Nephron progenitor cell (in vitro differentiated cells): ENCODE data around the gene ARHGEF37.
"Not testable (repeated sequence)": the region's sequence is repeated elsewhere in the genome, so short reads cannot be mapped to it uniquely, and the experiment has no call there.

Experiments
- DNase-seq: peaks from one replicate; pipeline ENCODE4 v3.0.0; 2021
- H3K27ac Mint-ChIP-seq: 2 replicates; pipeline ENCODE4 v1.8.0; 2021; ENCODE audit warnings: mild to moderate bottlenecking, moderate library complexity, mixed read lengths
- H3K27me3 Mint-ChIP-seq: 2 replicates; pipeline ENCODE4 v1.8.0; 2021; ENCODE audit warnings: mild to moderate bottlenecking, low read depth, mixed read lengths; ENCODE audit not compliant: poor library complexity
- H3K36me3 Mint-ChIP-seq: 2 replicates; pipeline ENCODE4 v1.8.0; 2021; ENCODE audit warnings: low read depth, mixed read lengths
- H3K4me1 Mint-ChIP-seq: 2 replicates; pipeline ENCODE4 v1.8.0; 2021; ENCODE audit warnings: mixed read lengths
- H3K4me3 Mint-ChIP-seq: 2 replicates; pipeline ENCODE4 v1.8.0; 2021; ENCODE audit warnings: mild to moderate bottlenecking, moderate library complexity, mixed read lengths
- H3K9me3 Mint-ChIP-seq: 2 replicates; pipeline ENCODE4 v1.8.0; 2021; ENCODE audit warnings: mild to moderate bottlenecking, moderate library complexity, mixed read lengths
- TF ChIP-seq, protein P1 (sequence below): fragments of 200-600 bp; sonication (generic); IDR thresholded peaks from 2 replicates; pipeline ENCODE4 v1.5.0; 2021; ENCODE audit warnings: antibody characterized with exemption

Gene ARHGEF37

DNA sequence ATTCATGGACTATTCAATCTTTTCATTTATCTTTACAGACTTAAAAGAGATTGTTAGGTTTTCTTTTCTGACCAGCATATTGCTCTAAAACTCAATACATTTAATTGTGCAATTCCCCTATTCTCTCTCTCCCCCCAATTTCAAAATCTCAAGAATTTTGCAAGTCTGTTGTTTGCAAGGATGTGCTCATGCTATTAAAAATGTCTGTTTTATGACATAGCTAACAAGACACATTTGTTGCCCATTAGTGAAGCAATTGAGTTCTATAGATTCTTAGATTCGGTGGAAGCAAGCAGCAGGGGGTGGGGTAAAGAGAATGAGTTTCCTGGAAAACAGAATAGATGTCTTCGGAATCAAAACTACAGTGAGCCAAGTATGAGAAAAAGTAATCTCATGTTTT is 21.6 kb upstream of the ARHGEF37 start:
- TF ChIP-seq, protein P1, sequence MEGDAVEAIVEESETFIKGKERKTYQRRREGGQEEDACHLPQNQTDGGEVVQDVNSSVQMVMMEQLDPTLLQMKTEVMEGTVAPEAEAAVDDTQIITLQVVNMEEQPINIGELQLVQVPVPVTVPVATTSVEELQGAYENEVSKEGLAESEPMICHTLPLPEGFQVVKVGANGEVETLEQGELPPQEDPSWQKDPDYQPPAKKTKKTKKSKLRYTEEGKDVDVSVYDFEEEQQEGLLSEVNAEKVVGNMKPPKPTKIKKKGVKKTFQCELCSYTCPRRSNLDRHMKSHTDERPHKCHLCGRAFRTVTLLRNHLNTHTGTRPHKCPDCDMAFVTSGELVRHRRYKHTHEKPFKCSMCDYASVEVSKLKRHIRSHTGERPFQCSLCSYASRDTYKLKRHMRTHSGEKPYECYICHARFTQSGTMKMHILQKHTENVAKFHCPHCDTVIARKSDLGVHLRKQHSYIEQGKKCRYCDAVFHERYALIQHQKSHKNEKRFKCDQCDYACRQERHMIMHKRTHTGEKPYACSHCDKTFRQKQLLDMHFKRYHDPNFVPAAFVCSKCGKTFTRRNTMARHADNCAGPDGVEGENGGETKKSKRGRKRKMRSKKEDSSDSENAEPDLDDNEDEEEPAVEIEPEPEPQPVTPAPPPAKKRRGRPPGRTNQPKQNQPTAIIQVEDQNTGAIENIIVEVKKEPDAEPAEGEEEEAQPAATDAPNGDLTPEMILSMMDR, result no peak
- no peak overlapping the region for H3K4me3 Mint-ChIP-seq
- no peak overlapping the region for H3K27ac Mint-ChIP-seq
- peaks cover 29% of the 10 kb centered on the region for H3K4me1 Mint-ChIP-seq
- no peak for DNase-seq
- no peaks in the 10 kb centered on the region for H3K36me3 Mint-ChIP-seq
- no peaks in the 10 kb centered on the region for H3K27me3 Mint-ChIP-seq
- H3K9me3 Mint-ChIP-seq, result no peaks in the 10 kb centered on the region

DNA sequence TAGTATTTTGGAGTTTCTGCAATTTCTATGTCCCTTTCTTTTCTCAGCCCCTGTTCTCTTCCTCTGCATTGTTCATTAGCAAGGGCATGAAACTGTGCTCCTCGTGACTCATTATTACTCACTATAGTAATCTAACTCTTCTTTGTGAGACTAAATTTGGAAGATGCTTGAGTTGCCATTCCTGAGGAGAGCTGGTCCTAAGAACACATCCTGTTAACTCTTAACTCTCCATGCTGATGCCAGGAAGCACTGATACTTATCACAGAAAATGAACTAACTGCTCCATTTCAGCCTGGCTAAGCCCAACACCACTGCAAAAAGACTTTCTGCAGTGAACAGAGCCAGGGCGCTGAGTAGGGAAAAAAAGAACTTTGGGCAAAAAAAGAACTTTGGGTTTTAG is 19.4 kb upstream of the ARHGEF37 start:
- no peaks in the 10 kb centered on the region for H3K27me3 Mint-ChIP-seq
- peak overlapping the region; percentile 8 for H3K27ac Mint-ChIP-seq
- H3K9me3 Mint-ChIP-seq, result no peaks in the 10 kb centered on the region
- DNase-seq, result no peak
- peaks cover 30% of the 10 kb centered on the region for H3K4me1 Mint-ChIP-seq
- no peak overlapping the region for H3K4me3 Mint-ChIP-seq
- H3K36me3 Mint-ChIP-seq, result no peaks in the 10 kb centered on the region
- TF ChIP-seq, protein P1, result no peak

DNA sequence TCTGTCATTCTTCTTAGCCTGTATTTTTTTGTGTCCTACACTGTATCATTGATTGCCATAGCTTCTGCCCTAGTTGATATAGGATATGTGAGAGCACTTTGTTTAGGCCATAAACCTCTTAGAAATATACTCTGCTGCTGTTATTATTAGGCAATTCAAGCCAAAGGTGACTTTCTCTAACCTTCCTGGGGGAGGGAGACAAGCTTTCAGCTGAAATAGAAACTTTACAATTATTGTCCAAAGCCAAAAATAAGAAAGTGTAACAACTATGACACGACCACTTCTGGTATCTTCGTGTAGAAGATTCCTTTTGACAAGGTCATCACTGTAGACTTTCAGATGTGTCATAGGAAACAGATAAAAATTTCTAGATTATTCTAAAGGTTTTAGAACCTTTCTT is 17.8 kb upstream of the ARHGEF37 start:
- peak overlapping the region; percentile 75 for H3K27ac Mint-ChIP-seq
- H3K9me3 Mint-ChIP-seq, result no peaks in the 10 kb centered on the region
- peaks cover 30% of the 10 kb centered on the region for H3K4me1 Mint-ChIP-seq
- TF ChIP-seq, protein P1, result no peak
- no peaks in the 10 kb centered on the region for H3K36me3 Mint-ChIP-seq
- no peaks in the 10 kb centered on the region for H3K27me3 Mint-ChIP-seq
- no peak overlapping the region for H3K4me3 Mint-ChIP-seq
- no peak for DNase-seq

DNA sequence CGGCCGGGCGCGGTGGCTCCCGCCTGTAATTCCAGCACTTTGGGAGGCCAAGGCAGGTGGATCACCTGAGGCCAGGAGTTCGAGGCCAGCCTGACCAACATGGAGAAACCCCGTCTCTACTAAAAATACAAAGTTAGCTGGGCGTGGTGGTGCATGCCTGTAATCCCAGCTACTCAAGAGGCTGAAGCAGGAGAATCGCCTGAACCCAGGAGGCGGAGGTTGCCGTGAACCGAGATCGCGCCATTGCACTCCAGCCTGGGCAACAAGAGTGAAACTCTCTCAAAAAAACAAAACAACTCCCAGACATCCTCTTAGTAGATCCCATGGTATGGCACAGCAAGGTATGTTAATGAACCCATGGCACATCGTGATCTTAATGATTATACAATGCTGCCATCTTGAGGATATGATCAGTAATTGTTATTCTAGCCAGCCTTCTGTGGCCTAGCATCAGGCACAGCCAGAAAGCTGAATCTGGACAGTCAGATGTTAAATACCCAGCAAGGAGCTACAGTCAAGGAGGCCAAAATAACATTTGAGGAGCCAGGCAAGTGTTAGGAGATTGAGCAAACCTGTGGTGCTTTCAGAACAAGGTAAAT is 16.7 kb upstream of the ARHGEF37 start:
- H3K27ac Mint-ChIP-seq, H3K27me3 Mint-ChIP-seq, H3K9me3 Mint-ChIP-seq, H3K4me3 Mint-ChIP-seq, H3K36me3 Mint-ChIP-seq: not testable (repeated sequence)
- TF ChIP-seq, protein P1, result peak; percentile 62
- peak; percentile 28 for DNase-seq
- H3K4me1 Mint-ChIP-seq, result peaks cover 30% of the 10 kb centered on the region

DNA sequence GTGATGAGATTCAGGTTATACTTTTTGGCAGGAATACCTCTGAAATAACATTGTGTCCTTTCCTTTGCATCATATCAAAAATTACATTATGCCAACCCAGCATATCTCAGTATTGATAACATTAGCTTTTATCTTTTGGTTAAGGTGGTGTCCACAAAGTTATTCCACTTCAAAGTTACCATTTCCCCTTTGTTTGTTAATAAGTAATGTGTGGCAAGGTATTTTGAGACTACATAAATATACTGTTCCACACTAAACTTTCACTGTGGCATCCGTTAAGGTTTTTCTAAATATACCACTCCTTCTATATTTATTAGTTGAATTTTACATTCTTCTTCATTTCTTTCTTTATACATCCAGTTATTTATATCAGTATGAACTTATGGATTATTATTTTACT is 14.1 kb upstream of the ARHGEF37 start:
- TF ChIP-seq, protein P1, result no peak
- no peaks in the 10 kb centered on the region for H3K9me3 Mint-ChIP-seq
- DNase-seq, result no peak
- peaks cover 20% of the 10 kb centered on the region for H3K4me1 Mint-ChIP-seq
- peaks cover under 1% of the 10 kb centered on the region for H3K27me3 Mint-ChIP-seq
- no peak overlapping the region for H3K4me3 Mint-ChIP-seq
- H3K36me3 Mint-ChIP-seq, result no peaks in the 10 kb centered on the region
- H3K27ac Mint-ChIP-seq, result no peak overlapping the region

DNA sequence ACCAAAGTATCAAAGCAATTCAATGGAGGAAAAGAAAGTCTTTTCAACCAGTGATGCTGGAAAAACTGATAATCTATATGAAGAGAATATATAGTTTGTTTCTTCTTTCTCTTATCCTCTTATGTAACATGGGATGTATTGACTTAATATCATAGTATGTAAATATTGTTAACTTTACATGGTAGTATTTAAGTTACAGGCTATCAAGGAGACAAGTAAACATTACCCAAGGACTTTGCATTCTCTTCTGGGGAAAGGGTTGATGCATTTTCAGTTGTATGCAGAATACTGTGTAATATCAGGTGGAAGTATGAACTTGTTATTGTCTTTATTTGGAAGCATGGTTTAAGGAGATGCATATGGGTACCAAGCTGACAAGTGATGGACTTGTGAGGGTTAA is 9.1 kb upstream of the ARHGEF37 start:
- TF ChIP-seq, protein P1, result no peak
- Mint-ChIP-seq H3K36me3 (no peaks in the 10 kb centered on the region), H3K4me1 (no peaks in the 10 kb centered on the region), H3K27me3 (peaks cover 2% of the 10 kb centered on the region), H3K27ac (no peak overlapping the region), H3K4me3 (no peak overlapping the region), H3K9me3 (no peaks in the 10 kb centered on the region)
- DNase-seq, result no peak
